ENCODE data around the gene TCEANC2. TPM values are rescaled to one million over a fixed set of nuclear protein-coding genes. Genes with fewer than 3 reads are reported as not detected.

The TCEANC2 gene
- total and polyA plus RNA-seq, 2 of the 4 experiments (the other 2 are of a cell fraction), result 2.4 to 3.2 TPM

DNA sequence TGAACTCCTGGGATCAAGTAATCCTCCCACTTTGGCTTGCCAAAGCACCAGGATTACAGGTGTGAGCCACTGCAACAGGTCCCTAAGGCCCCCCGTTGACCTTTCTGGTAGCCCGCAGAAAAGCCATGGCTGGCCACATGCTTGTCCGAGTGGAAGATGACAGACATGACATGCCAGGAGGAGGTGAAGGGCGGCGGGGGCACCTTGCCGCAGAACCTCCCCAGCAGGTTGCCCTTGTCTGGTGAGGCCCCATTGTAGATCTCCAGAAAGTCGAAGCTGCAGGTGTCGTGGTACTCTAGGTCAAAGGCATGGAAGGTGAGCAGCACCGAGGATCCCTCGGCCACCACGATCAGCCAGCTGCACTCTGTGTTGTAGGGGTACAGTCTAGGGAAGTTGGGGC, 91.0 kb downstream of the TCEANC2 start:
- intact Hi-C loops (cut with micrococcal nuclease), result no loop called here
- Histone ChIP-seq H2BK20ac (ENCODE audit: low read depth, low read length) (no peak overlapping the region), H3K9me3 (ENCODE audit: control insufficient read depth, insufficient read depth, low read length) (no peaks in the 10 kb centered on the region), H4K8ac (ENCODE audit: low read depth in 2 of 2, low read length in 2 of 2) (no peak overlapping the region), H3K79me1 (ENCODE audit: low read depth in 1 of 2, low read length in 2 of 2) (no peaks in the 10 kb centered on the region), H3K4ac (ENCODE audit: low read depth, low read length) (no peak overlapping the region), H3K4me1 (ENCODE audit: control insufficient read depth, insufficient read depth, low read length) (no peaks in the 10 kb centered on the region), H3K4me3 (ENCODE audit: insufficient read depth, low read depth, low read length) (no peak overlapping the region), H3K27me3 (ENCODE audit: control insufficient read depth, insufficient read depth, low read length) (no peaks in the 10 kb centered on the region), H3K36me3 (ENCODE audit: control insufficient read depth, insufficient read depth, low read length) (no peaks in the 10 kb centered on the region), H2BK120ac (ENCODE audit: low read depth, low read length) (no peak overlapping the region), H3K14ac (replicated peaks; ENCODE audit: low read depth, low read length) (no peak overlapping the region), H4K91ac (ENCODE audit: insufficient read depth, low read depth, low read length) (no peak overlapping the region), H3K9me1 (ENCODE audit: insufficient read depth, low read length) (0 out of 2 replicates have a peak, but pooled peaks cover 3% of the 10 kb centered on the region), H2AFZ (replicated peaks; ENCODE audit: low read length, poor library complexity) (no peak overlapping the region), H3K9ac (ENCODE audit: low read depth, low read length) (no peak overlapping the region), H3K56ac (ENCODE audit: extremely low read depth, insufficient read depth, low read length) (no peak overlapping the region), H4K20me1 (ENCODE audit: insufficient read depth, low read length) (no peaks in the 10 kb centered on the region), H3K4me2 (ENCODE audit: low read depth, low read length) (no peak overlapping the region), H2AK9ac (replicated peaks; ENCODE audit: low read depth, low read length, poor library complexity) (no peak overlapping the region), H3K18ac (ENCODE audit: low read depth, low read length) (no peak overlapping the region), H4K5ac (ENCODE audit: low read depth, low read length) (no peak overlapping the region), H2BK15ac (ENCODE audit: low read depth, low read length) (no peak overlapping the region), H2BK5ac (ENCODE audit: low read depth, low read length, poor library complexity, severe bottlenecking) (no peak overlapping the region), H3K27ac (ENCODE audit: insufficient read depth, low read length) (no peak overlapping the region), H2AK5ac (ENCODE audit: low read depth, low read length) (no peak overlapping the region), H3K23ac (ENCODE audit: low read depth, low read length) (no peak overlapping the region)
- DNase-seq, result no peak
- CTCF ChIA-PET, result no interaction called here
- TF ChIP-seq MXI1 (IDR thresholded peaks at IDR 0.05; ENCODE audit: borderline replicate concordance, low read depth, low read length), result no peak
- TF ChIP-seq RFX5 (IDR thresholded peaks at IDR 0.05; ENCODE audit: low read depth, low read length), result no peak
- no peak for TF ChIP-seq SMC3 (IDR thresholded peaks at IDR 0.05; ENCODE audit: low read depth, low read length)
- BruUV-seq (replicated peaks), result no TSS peak
- 100% methylated on average over 4 of the region's 11 CpGs; no CpG with 5 or more reads in 1 of the 2 experiments for WGBS, 2 experiments (ENCODE audit: extremely low coverage in 2 of 2, insufficient read length in 1 of 2)
- POLR2A ChIA-PET (ENCODE audit: unreplicated experiment), result no interaction called here
- ATAC-seq (ENCODE audit: low read depth), result no peak
- in situ Hi-C loops (cut with MboI; ENCODE audit: low sequenced_read_pairs), result no loop called here
- dilution Hi-C loops (cut with HindIII; ENCODE audit: low sequenced_read_pairs, unreplicated experiment), result no loop called here
